SU-DHL-6 (cell line): ENCODE results near the gene EIF2B5.

ENCODE experiments used
- H2AFZ ChIP-seq: fragments of 200-600 bp; sonication (generic); 2 replicates; pipeline ENCODE4 v1.6.1; 2014; ENCODE audit warnings: low read depth, mild to moderate bottlenecking, moderate library complexity, mixed read lengths, antibody characterized with exemption, low read length; ENCODE audit not compliant: severe bottlenecking
- H3F3A ChIP-seq: fragments of 200-600 bp; shearing (Covaris generic); 2 replicates; pipeline ENCODE4 v1.6.0; 2016; ENCODE audit warnings: antibody characterized with exemption, mild to moderate bottlenecking; ENCODE audit not compliant: insufficient read depth
- H3K27ac ChIP-seq: fragments of 200-600 bp; sonication (generic); 2 replicates; pipeline ENCODE4 v1.5.1; 2016; ENCODE audit warnings: low read depth, mild to moderate bottlenecking, low read length, moderate library complexity, mixed read lengths
- H3K27me3 ChIP-seq: fragments of 200-600 bp; sonication (generic), shearing (Covaris generic); 2 replicates; pipeline ENCODE4 v1.6.0; 2014; ENCODE audit warnings: mild to moderate bottlenecking, low read length
- H3K36me3 ChIP-seq: fragments of 200-600 bp; sonication (generic); 2 replicates; pipeline ENCODE4 v1.6.1; 2014; ENCODE audit warnings: mild to moderate bottlenecking, low read length, mixed read lengths
- H3K4me2 ChIP-seq: fragments of 300-600, 200-600 bp; shearing (Covaris generic), sonication (generic); 2 replicates; pipeline ENCODE4 v1.6.0; 2014; ENCODE audit warnings: low read length, low read depth, mild to moderate bottlenecking; ENCODE audit not compliant: poor library complexity, severe bottlenecking
- H3K4me3 ChIP-seq: fragments of 200-600 bp; sonication (generic); 2 replicates; pipeline ENCODE4 v1.5.1; 2014; ENCODE audit warnings: antibody characterized with exemption, low read length, mild to moderate bottlenecking, mixed read lengths; ENCODE audit not compliant: insufficient read depth, poor library complexity, severe bottlenecking
- H3K79me2 ChIP-seq: fragments of 200-600 bp; sonication (generic); 2 replicates; pipeline ENCODE4 v1.6.1; 2014; ENCODE audit warnings: mild to moderate bottlenecking, low read length, moderate library complexity; ENCODE audit not compliant: insufficient read depth
- H3K9ac ChIP-seq: fragments of 200-600 bp; sonication (generic); 2 replicates; pipeline ENCODE4 v1.7.0; 2014; ENCODE audit warnings: mild to moderate bottlenecking, low read length
- H3K9me2 ChIP-seq: fragments of 200-600 bp; sonication (generic); replicated peaks from 2 replicates; pipeline ENCODE4 v1.6.1; 2014; ENCODE audit warnings: low read length; ENCODE audit not compliant: insufficient read depth
- H3K9me3 ChIP-seq: fragments of 200-600 bp; sonication (generic); 2 replicates; pipeline ENCODE4 v1.6.1; 2014; ENCODE audit warnings: low read length, mixed read lengths; ENCODE audit not compliant: insufficient read depth
- H4K20me1 ChIP-seq: fragments of 200-600 bp; sonication (generic); 2 replicates; pipeline ENCODE4 v1.6.1; 2014; ENCODE audit warnings: low read depth, mild to moderate bottlenecking, antibody characterized with exemption, low read length, moderate library complexity, mixed read lengths
- EZH2phosphoT487 ChIP-seq: fragments of 200-600 bp; sonication (generic), shearing (Covaris generic); conservative IDR thresholded peaks from 2 replicates; pipeline ENCODE4 v1.6.1; 2018; ENCODE audit warnings: mild to moderate bottlenecking, antibody characterized with exemption, low read length, moderate library complexity, mixed read lengths
- TF ChIP-seq, protein P1 (sequence below): fragments of 200-600 bp; sonication (generic); IDR thresholded peaks from one replicate; pipeline ENCODE4 v1.5.1; 2017; ENCODE audit warnings: antibody characterized with exemption, mild to moderate bottlenecking, low read length, moderate library complexity; ENCODE audit not compliant: insufficient read depth, poor library complexity, severe bottlenecking

EIF2B5 gene

GRCh38 chr3:184155644-184156521 is 20.7 kb downstream of the EIF2B5 start:
- H3K4me3 ChIP-seq, result peak overlapping the region; percentile 67
- peak overlapping the region; percentile 90 for H3K4me2 ChIP-seq
- no peaks in the 10 kb centered on the region for H3K27me3 ChIP-seq
- H2AFZ ChIP-seq, result peak overlapping the region; percentile 60
- TF ChIP-seq, protein P1, sequence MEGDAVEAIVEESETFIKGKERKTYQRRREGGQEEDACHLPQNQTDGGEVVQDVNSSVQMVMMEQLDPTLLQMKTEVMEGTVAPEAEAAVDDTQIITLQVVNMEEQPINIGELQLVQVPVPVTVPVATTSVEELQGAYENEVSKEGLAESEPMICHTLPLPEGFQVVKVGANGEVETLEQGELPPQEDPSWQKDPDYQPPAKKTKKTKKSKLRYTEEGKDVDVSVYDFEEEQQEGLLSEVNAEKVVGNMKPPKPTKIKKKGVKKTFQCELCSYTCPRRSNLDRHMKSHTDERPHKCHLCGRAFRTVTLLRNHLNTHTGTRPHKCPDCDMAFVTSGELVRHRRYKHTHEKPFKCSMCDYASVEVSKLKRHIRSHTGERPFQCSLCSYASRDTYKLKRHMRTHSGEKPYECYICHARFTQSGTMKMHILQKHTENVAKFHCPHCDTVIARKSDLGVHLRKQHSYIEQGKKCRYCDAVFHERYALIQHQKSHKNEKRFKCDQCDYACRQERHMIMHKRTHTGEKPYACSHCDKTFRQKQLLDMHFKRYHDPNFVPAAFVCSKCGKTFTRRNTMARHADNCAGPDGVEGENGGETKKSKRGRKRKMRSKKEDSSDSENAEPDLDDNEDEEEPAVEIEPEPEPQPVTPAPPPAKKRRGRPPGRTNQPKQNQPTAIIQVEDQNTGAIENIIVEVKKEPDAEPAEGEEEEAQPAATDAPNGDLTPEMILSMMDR, result no peak
- no peak for TF ChIP-seq EZH2phosphoT487
- no peaks in the 10 kb centered on the region for H3K36me3 ChIP-seq
- H3K9me2 ChIP-seq, result no peaks in the 10 kb centered on the region
- H3F3A ChIP-seq, result peaks cover 14% of the 10 kb centered on the region
- H3K9me3 ChIP-seq, result no peaks in the 10 kb centered on the region
- no peaks in the 10 kb centered on the region for H4K20me1 ChIP-seq
- peak overlapping the region; percentile 71 for H3K9ac ChIP-seq
- H3K27ac ChIP-seq, result 0 out of 2 replicates have a peak overlapping the region, but pooled peaks have one; percentile 2
- H3K79me2 ChIP-seq, result peaks cover 39% of the 10 kb centered on the region

DNA sequence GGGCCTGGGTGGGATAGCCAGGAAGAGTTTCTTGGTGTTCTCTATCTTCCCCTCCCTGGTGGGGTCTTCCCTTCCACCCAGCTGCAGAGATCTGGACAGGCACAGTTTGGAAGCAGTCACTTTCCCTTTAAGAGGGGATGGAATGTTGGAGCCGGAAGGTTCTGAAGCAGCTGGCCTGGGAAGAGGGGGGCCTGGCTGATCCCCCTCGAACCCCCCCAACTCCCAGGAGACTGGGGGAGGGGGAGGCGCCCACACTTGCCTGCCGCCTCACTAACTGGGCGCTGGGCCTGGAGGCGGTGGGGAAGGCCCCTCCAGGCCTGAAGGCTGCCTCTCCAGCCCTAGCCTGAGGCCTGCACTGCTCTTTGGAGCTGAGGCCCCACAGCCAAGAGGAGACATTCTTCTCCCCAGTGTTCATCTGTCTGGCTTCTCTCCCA is 21.4 kb downstream of the EIF2B5 start:
- Histone ChIP-seq H3F3A (peaks cover 14% of the 10 kb centered on the region), H3K9me2 (no peaks in the 10 kb centered on the region), H3K9me3 (no peaks in the 10 kb centered on the region), H3K27ac (no peak overlapping the region), H2AFZ (no peak overlapping the region), H3K4me3 (peak overlapping the region; percentile 67), H4K20me1 (no peaks in the 10 kb centered on the region), H3K4me2 (peak overlapping the region; percentile 90), H3K27me3 (no peaks in the 10 kb centered on the region), H3K36me3 (no peaks in the 10 kb centered on the region), H3K79me2 (peaks cover 39% of the 10 kb centered on the region), H3K9ac (peak overlapping the region; percentile 71)
- no peak for TF ChIP-seq EZH2phosphoT487
- TF ChIP-seq, protein P1, result no peak

GRCh38 chr3:184157206-184157605 is 22.0 kb downstream of the EIF2B5 start:
- Histone ChIP-seq H3F3A (peaks cover 14% of the 10 kb centered on the region), H3K9me2 (no peaks in the 10 kb centered on the region), H4K20me1 (no peaks in the 10 kb centered on the region), H2AFZ (no peak overlapping the region), H3K4me2 (peak overlapping the region; percentile 90), H3K27ac (no peak overlapping the region), H3K9ac (peak overlapping the region; percentile 71), H3K27me3 (no peaks in the 10 kb centered on the region), H3K9me3 (no peaks in the 10 kb centered on the region), H3K36me3 (no peaks in the 10 kb centered on the region), H3K4me3 (peak overlapping the region; percentile 67), H3K79me2 (peaks cover 39% of the 10 kb centered on the region)
- TF ChIP-seq, protein P1, result no peak
- TF ChIP-seq EZH2phosphoT487, result no peak
